Fibroblast of skin of scalp (primary cell): Measurements from ENCODE around the gene CR1L. TPM values are rescaled to one million over a fixed set of nuclear protein-coding genes. Genes with fewer than 3 reads are reported as not detected.
A peak's percentile ranks its signal among the peaks of the same experiment; 100 is the strongest.
"Not testable (repeated sequence)": the region's sequence is repeated elsewhere in the genome, so short reads cannot be mapped to it uniquely, and the experiment has no call there.

Experiments used
- DNase-seq: peaks from one replicate; pipeline ENCODE4 v3.0.0-alpha.2; 2013
- polyA plus RNA-seq, 2 experiments: library from polyadenylated mRNA; unstranded; fragments of 120-200 nt; gene quantifications; one replicate each; pipeline ENCODE4 v1.2.1, GENCODE V29; 2013; ENCODE audit not compliant: insufficient read length in 2 of 2

The CR1L gene
- not detected for polyA plus RNA-seq (2013, experiment 1 of 2; ENCODE audit: insufficient read length)
- polyA plus RNA-seq (2013, experiment 2 of 2; ENCODE audit: insufficient read length): 0.20 TPM

DNA sequence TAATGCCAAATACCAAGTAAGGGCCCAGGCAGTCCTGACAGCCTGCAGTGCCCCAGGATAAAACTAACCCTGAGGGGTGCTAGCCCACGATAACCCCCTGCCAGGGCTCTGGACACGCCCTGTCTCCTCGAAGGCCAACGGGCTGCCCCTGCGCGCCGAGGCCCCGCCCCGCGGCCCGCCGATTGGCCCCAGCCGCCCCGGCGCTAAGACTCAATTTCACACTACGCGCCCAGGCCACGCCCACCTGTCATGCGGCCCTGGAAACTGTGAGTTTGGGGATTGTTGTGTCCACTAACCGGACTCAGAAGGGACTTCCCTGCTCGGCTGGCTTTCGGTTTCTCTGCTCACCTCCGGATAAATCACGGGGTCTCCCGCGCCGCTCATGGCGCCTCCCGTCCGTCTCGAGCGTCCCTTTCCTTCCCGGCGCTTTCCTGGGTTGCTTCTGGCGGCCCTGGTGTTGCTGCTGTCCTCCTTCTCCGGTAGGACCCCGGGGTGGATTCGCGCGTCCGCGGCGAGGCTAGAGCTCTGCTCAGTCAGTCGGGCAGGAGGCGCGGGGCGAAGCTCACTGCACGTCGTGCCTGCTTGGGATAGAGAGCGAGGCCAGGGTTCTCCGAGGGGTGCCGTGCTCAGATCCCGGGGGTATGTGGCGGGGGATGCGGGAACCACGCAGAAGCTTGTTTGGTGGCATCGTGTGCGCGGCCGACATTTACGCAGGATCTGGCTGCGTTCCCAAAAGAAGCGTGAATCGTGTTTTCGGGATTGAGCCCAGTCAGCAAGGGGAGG is at the start of gene CR1L:
Gene CR1L, plus strand, starts transcription at position 282 of the 783 bp plus-strand sequence. Its CDS starts 101 bp downstream, at position 383.
- peak; percentile 52 for DNase-seq

DNA sequence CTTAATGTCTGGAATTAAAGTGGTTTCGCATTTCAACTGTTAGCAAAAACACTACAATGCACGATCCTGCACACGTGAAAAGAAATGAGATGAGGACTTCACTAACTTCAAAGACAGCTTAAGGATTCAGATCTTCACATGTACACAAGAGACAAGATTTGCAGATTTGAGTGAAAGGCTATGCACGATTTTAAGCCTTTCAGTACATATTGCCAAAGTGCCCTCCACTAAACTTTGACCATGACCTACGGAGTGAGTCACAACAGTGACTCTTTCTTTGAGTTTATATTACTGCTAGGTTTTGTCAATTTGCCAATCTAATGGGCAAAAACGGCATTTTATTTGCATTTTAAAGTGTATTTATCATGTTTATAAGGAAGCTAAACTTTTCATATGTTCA is 41.2 kb upstream of the CR1L start:
- no peak for DNase-seq

DNA sequence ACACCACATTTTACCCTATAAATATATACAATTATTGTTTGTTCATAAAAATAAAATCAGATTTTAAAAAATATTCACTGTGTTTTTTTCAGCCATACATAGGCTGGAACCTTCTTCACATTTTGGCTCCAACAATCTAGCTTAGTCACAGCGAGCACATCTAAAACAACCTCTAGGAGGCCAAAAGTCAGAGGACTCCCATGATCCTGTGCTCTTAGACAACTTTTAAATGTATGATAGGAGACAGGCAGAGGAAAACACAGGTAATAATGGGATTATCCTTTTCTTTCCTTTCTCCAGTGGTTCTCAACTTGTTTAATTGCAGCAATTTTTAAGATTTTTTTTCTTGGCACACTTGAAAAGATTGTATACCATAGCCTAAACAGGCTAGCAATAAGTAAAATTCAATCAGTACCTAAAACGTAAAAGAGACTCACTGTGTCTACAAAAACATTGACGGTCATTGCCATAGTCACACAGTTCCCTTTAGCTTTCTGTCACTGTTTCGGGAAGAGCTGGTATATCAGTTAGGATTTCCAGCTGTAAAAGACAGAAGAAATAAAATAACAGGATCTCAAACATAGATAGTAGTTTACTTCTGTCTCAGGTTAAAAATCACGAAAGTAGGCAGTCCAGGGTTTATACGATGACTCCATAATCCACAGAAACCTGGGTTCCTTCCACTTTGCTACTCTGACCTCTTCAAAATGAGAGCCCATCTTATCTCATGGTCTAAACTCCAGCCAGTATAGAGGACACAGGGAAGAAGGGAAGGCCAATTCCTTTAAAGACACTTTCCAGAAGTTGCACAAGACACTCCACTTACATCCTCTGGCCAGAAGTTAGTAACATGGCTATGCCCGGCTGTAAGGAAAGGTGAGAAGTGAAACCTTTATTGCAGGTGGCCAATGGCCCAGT is 39.2 kb upstream of the CR1L start:
- no peak for DNase-seq

DNA sequence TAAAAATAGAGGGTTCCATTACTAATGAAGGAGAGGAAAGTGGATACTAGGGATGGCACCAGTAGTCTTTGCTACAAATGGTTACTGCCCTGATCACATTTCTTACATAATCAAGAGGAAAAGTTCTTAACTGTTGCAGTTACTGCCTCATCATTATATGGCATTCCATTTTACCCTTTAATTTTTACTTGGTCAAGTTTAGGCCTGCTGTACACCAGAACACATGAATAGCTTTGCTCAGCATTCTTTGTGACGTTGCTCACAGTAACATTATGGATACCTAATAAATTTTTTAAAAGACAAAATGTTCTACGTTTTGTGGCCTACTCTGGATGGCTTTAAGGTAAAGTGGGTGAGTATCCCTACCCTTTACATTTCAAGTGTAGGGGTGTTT is 38.6 kb upstream of the CR1L start:
- DNase-seq: no peak

- no peak for DNase-seq
These were observed 32.2 kb upstream of the CR1L start for GRCh38 chr1:207612762-207613161.

DNA sequence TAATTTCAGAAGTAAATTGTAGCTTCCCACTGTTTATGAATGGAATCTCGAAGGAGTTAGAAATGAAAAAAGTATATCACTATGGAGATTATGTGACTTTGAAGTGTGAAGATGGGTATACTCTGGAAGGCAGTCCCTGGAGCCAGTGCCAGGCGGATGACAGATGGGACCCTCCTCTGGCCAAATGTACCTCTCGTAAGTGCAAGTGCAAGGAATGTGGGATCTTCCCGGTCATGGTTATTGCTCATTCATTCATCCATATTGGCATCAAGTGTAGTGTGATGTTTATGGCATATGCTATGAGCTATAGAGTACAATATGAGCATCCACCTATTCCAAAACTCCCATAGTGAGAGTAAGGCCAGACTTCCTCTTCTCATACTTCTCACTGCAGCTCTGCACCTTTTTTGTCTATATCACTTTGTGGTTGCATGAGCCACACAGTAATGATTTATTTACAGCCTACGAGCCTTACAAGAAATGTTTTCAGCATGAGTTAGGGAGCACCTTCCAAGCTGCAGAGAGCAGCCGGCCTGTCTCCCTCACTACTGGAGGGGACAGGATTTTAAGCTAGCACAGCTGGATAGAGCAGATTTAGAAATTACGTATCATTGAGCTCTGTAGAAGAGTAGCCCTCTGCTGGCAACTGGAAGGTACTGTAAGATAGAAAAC is 24.9 kb upstream of the CR1L start:
- peak; percentile 49 for DNase-seq

- DNase-seq: no peak
These were observed 24.4 kb upstream of the CR1L start for GRCh38 chr1:207620543-207620893.

DNA sequence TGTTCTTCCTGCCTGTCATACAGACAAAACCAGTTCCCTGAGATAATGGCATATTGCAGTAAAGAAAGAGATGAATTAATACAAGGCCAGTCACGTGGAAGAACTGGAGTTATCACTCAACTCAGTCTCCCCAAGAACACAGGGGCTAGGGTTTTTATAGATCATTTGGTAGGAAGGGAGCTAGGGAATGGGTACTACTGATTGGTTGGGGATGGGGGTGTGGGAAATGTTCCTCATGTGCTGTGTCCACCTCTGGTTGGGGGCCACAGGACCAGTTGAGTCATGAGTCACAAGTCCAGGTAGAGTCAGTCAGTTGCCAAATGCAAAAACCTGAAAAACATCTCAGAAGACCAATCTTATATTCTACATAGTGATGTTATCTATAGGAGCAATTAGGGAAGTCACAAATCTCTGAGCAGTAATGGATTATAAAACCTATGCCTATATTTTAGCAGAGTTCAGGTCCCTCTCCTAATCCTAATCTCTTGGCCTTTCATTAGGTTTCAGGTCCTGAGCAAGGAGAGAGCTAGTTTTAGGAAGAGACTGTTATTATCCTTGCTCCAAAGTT is 19.3 kb upstream of the CR1L start:
- not testable (repeated sequence) for DNase-seq

GRCh38 chr1:207626972-207627337 is 18.0 kb upstream of the CR1L start:
- DNase-seq: no peak

DNA sequence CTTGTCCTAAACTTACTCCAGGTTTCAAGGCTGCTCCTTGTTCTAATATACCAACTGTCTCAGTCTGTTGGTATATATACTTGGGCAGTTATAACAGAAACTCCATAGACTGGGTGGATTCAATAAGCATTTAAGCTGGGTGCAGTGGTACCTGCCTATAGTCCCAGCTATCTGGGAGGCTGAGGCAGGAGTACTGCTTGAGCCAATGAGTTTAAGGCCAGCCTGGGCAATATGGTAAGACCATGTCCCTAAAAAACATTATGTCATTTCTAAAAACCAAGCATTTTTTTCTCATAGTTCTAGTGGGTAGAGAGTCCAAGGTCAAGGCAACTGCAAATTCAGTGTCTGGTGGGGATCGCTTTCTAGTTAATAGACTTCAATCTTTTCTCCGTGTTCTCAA is 17.4 kb upstream of the CR1L start:
- no peak for DNase-seq

DNA sequence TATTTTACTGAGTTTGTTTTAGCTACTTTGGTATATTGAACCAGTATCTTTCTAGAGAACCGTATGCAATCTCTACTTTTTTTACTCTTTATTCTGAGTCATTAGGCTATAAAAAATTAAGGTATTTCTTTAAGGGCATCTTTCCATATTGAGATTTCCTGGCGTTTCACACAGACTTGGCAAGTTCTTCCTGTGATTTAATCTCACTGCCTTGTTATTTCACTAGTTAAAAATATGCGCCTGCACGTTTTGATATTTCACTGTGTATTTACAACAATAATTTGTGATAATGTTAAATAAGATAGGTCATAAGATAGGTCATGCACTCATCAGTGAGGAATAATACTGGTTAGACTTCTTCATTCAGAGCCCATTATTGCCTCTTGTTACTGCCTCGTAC is 16.2 kb upstream of the CR1L start:
- no peak for DNase-seq

DNA sequence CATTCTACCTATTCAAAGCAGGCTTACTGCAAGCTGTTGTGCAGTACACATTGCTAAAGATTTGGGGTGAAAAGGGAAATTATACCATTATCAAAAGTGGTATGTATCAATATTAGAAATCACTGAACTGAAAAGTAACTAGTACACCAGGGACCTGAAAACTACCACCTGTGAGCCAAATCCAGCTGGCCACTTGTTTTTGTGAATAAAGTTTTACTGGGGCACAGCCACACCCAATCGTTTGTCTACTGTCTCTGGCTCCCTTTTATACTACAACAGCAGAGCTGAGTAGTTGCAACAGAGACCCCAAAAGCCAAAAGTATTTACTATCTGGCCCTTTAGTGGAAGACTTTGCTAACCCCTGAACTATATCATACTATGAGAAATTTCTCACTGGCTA is 13.8 kb upstream of the CR1L start:
- DNase-seq: no peak

DNA sequence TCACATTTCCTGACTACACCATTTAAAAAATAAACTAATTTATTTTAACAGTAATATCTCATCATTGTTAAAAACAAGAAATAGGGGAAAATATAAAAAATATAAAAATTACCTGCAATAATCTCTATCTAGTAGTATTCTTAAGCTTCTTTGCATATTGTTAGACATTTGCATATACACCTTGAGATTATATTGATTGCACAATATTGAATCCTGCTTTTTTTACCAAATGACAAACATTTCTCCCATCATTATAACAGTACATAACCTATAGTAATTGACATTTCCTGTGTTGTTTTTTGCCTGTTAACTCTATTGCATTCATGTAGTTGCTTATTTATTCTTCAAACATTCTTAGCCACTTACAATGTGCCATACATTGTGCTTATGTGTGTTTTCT is 11.7 kb upstream of the CR1L start:
- DNase-seq: no peak

DNA sequence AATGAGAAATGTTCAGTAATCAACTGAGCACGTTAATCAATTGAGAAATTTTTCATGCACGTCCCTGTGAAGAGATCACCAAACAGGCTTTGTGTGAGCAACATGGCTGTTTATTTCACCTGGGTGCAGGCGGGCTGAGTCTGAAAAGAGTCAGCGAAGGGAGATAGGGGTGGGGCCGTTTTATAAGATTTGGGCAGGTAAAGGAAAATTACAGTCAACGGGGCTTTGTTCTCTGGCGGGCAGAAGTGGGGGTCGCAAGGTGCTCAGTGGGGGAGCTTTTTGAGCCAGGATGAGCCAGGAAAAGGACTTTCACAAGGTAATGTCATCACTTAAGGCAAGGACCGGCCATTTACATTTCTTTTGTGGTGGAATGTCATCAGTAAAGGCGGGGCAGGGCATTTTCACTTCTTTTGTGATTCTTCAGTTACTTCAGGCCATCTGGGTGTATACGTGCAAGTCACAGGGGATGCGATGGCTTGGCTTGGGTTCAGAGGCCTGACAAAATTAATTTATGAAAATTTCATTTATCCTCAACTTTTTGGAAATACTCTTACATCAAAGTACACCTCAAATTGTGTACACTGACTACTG is 11.1 kb upstream of the CR1L start:
- DNase-seq: not testable (repeated sequence)

- DNase-seq: not testable (repeated sequence)
These were observed 10.6 kb upstream of the CR1L start for GRCh38 chr1:207634293-207634692.

DNA sequence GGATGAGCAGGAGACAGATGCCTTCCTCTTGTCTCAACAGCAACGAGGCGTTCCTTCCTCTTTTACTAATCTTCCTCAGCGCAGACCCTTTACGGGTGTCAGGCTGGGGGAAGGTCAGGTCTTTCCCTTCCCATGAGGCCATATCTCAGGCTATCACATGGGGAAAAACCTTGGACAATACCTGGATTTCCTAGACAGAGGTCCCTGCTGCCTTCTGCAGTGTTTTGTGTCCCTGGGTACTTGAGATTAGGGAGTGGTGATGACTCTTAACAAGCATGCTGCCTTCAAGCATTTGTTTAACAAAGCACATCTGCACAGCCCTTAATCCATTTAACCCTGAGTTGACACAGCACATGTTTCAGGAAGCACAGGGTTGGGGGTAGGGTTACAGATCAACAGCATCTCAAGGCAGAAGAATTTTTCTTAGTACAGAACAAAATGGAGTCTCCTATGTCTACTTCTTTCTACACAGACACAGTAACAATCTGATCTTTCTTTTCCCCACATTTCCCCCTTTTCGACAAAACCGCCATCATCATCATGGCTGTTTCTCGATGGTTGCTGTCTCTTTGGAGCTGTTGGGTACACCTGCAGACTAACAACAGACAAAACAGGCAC is 9.3 kb upstream of the CR1L start:
- not testable (repeated sequence) for DNase-seq

- DNase-seq: not testable (repeated sequence)
These were observed 6.3 kb upstream of the CR1L start for GRCh38 chr1:207638487-207639145.

DNA sequence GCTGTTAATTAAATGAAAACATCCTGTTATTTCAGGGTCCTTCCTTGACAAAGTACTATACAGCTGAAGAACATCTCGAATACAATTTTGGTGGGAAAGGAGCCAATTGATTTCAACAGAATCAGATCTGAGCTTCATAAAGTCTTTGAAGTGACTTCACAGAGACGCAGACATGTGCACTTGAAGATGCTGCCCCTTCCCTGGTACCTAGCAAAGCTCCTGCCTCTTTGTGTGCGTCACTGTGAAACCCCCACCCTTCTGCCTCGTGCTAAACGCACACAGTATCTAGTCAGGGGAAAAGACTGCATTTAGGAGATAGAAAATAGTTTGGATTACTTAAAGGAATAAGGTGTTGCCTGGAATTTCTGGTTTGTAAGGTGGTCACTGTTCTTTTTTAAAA is 5.6 kb upstream of the CR1L start:
- DNase-seq: not testable (repeated sequence)

GRCh38 chr1:207644166-207644851 is 624 bp upstream of the CR1L start:
- DNase-seq: no peak

DNA sequence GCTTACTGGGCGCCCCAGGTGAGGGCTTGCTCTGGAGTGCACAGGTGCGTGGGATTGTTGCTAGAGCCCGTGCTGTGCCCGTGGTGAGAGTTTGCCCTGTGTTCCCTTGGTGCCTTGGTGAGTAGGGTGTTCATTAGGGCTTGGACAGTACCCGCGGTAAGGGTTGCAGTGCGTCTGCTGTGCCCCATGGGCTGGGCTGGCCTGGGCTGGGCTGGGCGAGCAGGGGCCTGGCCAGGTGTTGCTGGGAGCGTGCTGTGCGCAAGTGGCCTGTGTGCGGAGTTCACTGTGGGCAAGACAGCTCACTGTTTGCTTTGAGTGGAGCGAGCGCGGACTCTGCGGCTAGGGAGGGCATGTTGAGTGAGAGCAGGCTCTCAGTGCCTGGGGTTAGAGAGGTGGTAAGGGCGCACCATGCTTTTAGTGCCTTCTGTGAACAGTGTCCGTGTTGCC is 725 bp downstream of the CR1L start:
- no peak for DNase-seq

DNA sequence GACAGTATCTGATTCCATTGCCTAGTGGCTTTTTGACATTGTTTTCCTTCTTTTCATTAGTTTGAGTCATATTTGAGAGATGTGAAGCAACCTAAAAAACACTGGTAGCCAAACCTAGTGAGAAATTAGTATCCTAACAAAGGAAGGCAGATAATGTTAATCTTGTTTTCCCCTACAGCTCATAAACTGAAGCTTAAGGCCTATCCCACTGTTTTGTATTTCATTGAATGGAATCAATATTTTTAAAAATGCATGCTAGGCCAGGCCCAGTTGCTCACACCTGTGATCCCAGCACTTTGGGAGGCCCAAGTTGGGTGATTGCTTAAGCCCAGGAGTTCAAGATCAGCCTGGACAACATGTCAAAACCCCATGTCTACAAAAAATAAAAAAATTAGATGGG is 1.2 kb downstream of the CR1L start:
- no peak for DNase-seq
